NCI-H460 (cell line): ENCODE results near the gene IL12B. TPM values are rescaled to one million over a fixed set of nuclear protein-coding genes. Genes with fewer than 3 reads are reported as not detected.
A peak's percentile ranks its signal among the peaks of the same experiment; 100 is the strongest.
"Not testable (repeated sequence)": the region's sequence is repeated elsewhere in the genome, so short reads cannot be mapped to it uniquely, and the experiment has no call there.

ENCODE experiments used
- DNase-seq: peaks from one replicate; pipeline ENCODE4 v3.0.0-alpha.2; 2016; ENCODE audit warnings: low read depth; ENCODE audit errors: extremely low read depth
- small RNA-seq, 2 experiments: library from RNA; depleted of rRNA; stranded (forward); fragments of <200 nt; gene quantifications; one replicate each; pipeline ENCODE3, GENCODE V24; 2014
- total RNA-seq: library from RNA; depleted of rRNA; stranded (reverse); fragments of >200 nt; shearing (Covaris generic); gene quantifications from 2 replicates; pipeline ENCODE4 v1.2.3, GENCODE V29; 2014; rRNA removed

Gene IL12B
- total RNA-seq, 1 experiment from 2014 or later, result not detected

- DNase-seq, result not testable (repeated sequence)
Observed at GRCh38 chr5:159301929-159302860, 28.1 kb downstream of the IL12B start.

DNA sequence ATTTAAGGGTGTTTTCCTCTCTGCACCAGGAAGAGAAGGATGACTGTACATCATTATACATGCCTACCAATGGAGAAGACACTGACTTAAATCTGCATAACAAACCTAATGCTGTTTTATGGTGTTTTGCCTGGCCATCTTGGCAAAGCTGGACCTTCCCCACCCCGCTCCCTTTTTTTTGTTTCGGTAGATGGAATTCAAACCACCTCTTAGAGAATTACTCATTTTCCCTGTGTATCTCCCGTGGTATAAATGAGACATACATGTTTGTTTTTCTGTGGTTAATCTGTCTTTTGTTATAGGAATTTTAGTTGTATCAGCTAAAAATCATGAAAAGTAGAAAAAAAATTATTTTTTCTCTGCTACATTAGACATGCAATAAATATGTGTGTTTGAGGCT is 28.8 kb downstream of the IL12B start:
- DNase-seq, result no peak

GRCh38 chr5:159297300-159297699 is 33.0 kb downstream of the IL12B start:
- DNase-seq, result not testable (repeated sequence)

DNA sequence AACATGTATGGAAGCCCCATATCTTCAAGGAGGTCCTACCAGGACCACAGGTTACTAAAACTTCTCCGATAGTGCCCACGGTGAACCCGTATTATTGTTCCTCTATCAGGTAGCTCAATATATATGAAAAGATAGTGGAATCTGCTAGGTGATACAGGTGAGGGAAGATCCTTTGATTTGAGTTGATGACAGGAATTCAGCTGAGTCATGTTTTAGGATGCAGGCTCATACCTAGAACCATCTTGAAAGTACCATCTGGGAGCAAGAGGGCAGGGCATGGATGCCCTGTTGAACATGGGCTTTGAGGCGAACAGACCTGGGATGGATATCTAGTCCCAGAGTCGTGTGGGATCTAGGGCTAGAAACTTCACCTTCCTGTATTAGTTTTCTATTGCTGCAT is 35.4 kb downstream of the IL12B start:
- DNase-seq, result no peak

GRCh38 chr5:159290741-159291140 is 39.5 kb downstream of the IL12B start:
- no peak for DNase-seq

- peak; percentile 26 for DNase-seq
Observed at GRCh38 chr5:159286420-159287035, 43.8 kb downstream of the IL12B start.

DNA sequence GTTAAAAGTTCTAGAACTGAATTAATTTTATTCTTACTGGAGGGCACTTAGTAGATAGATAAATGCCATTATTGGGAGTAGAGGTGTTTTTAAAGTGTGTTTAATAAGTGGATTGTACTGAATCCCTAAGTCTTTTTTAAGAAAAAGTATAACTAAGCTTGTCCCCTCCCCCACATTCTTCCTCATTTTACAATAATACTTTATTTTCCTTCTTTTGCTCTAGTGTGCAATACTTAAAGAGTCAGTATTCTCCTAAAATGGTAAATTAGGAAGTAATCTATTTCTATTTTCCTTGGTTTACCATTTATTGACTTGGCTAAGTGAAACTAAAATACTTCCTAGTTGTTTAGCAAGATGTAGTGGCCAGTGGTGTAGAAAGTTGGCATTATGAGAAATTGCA is 55.6 kb downstream of the IL12B start:
- DNase-seq, result no peak

DNA sequence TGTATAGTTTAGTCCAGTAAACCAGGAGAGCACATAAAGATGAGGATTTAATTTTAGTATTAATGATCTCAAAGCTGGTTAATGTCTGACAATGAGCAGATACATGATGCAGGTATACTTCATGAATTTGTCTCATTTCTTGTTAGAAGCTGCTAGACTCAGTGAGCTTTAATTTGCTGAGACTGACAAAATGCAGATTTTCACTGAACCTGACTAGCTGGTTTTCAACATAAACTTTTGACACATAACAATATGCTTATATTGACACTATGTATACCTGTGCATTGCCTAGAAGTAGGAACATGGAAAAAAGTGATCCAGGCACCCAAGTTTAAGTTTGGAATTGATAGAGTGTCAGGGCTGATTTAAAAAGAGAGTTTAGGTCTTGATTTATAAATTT is 56.4 kb downstream of the IL12B start:
- DNase-seq, result no peak

GRCh38 chr5:159269723-159270122 is 60.6 kb downstream of the IL12B start:
- DNase-seq, result no peak

DNA sequence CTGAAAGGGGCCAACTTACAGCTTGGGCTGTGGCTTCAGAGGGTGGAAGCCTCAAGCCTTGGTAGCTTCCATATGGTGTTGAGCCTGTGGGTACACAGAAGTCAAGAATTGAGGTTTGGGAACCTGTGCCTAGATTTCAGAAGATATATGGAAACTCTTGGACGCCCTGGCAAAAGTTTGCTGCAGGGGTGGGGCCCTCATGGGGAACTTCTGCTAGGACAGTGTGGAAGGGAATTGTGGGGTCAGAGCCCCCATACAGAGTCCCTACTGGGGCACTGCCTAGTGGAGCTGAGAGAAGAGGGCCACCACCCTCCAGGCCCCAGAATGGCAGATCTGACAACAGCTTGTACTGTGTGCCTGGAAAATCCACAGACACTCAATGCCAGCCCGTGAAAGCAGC is 63.5 kb downstream of the IL12B start:
- not testable (repeated sequence) for DNase-seq

Small RNAs within 50 kb of the gene (small RNA-seq; reads per million reads assigned to genes)
- gene RNU4ATAC2P, result 0 to 0.12 reads per million in 2 experiments

Other genes with a start within 250 kb of the IL12B start
- 7.0 and 7.2 TPM in 2 replicates for gene EBF1, start 230.6 kb downstream of the IL12B start, total RNA-seq
- 39.9 and 40.7 TPM in 2 replicates for gene RNF145, start 120.9 kb downstream of the IL12B start, total RNA-seq
- 55.6 and 56.1 TPM in 2 replicates for gene UBLCP1, start 67.2 kb downstream of the IL12B start, total RNA-seq